HG02571 (cell line): ENCODE measurements around the gene SLC26A6.

ENCODE experiments used
- ATAC-seq: cut with Tn5 transposase; IDR thresholded peaks from one replicate; pipeline ENCODE4 v1.9.1; 2021; ENCODE audit warnings: mild to moderate bottlenecking, moderate library complexity; ENCODE audit not compliant: unreplicated experiment

Gene SLC26A6, protein sequence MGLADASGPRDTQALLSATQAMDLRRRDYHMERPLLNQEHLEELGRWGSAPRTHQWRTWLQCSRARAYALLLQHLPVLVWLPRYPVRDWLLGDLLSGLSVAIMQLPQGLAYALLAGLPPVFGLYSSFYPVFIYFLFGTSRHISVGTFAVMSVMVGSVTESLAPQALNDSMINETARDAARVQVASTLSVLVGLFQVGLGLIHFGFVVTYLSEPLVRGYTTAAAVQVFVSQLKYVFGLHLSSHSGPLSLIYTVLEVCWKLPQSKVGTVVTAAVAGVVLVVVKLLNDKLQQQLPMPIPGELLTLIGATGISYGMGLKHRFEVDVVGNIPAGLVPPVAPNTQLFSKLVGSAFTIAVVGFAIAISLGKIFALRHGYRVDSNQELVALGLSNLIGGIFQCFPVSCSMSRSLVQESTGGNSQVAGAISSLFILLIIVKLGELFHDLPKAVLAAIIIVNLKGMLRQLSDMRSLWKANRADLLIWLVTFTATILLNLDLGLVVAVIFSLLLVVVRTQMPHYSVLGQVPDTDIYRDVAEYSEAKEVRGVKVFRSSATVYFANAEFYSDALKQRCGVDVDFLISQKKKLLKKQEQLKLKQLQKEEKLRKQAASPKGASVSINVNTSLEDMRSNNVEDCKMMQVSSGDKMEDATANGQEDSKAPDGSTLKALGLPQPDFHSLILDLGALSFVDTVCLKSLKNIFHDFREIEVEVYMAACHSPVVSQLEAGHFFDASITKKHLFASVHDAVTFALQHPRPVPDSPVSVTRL

GRCh38 chr3:48635222-48636021 is at the start of gene SLC26A6:
Gene SLC26A6 (minus strand): TSS chr3:48635461. CDS start chr3:48635393, 68 bp downstream.
- ATAC-seq = peak; percentile 93

- no peak for ATAC-seq
Observed at GRCh38 chr3:48684480-48685143, 49.4 kb upstream of the SLC26A6 start.

DNA sequence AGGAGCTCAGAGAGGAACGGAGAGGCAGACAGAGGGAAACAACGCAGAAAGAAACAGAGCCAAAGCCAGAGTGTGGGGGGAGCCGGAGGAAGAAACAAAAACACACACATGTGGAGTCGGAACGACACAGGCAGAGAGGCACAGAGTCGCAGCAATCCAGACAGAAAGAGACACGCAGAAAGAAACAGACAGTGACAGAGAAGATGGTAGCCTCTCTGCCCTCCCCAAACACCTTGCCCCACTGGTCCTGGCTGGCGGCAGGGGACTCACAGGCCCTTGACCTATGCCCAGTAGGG is 48.7 kb upstream of the SLC26A6 start:
- ATAC-seq = no peak

DNA sequence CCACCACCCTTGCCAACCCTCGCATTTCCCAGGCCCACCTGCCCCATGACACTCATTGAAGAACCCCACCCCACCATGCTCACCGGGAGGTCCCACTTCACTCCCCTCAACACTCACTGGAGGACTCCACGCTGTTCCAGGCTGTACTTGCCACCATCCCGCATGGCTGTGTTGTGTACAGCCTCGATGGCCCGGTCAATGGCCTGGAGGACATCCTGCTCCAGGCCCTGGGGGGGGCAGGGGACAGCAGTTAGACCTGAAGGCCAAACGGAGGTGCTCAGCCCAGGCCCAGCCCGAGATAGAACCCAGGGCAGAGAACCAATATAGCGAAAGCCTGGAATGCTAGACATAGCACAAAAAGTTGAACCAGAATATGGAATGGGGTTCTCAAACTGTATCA is 47.5 kb upstream of the SLC26A6 start:
- no peak for ATAC-seq

GRCh38 chr3:48681974-48682610 is 46.8 kb upstream of the SLC26A6 start:
- ATAC-seq = no peak

GRCh38 chr3:48681541-48681880 is 46.2 kb upstream of the SLC26A6 start:
- no peak for ATAC-seq

GRCh38 chr3:48680811-48681540 is 45.7 kb upstream of the SLC26A6 start:
- ATAC-seq = no peak

DNA sequence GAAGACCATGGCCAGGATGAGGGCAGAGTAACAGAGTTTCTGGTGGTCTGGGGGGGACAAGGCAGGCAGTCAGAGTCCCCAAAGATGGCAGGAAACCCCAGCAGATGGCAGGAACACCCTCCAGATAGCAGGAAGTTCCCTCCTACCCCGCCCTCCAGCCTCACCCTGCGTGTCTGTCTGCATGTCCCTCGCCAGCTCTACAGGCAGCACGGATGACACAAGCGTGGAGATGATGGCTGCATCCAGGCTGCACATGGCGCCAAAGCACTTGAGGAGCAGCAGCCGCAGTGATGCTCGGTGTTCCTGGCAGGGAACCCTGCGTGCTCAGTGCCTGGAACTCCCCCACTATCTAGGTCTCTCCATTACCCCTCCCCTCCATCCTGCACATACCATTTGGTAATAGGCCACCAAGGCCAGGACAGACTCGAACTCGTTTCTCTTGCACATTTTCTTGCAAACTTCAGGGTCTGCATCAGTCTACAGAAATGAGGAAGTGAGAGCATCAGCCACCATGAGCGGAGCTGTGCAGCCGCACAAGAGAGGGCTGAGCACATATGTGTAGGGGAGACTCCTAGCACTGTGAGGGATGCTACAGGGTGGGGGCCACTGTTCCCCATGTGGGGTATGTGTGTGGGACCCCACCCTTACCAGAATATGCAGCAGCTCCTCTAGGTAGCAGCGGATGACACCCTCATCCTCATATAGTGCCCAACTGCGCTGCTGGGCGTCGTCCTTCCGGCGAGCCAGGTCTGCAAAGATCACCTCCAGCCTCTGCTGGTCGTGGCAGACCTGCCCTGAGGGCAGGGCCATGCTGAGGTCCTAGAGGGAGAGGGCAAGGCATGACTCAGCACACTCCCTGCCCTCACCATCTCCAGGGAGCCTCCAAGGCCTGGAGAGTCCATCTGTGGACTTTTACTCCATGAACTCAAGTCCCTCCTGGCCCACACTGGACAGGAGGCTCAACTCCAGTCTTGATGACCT is 44.4 kb upstream of the SLC26A6 start:
- no peak for ATAC-seq

- no peak for ATAC-seq
Observed at GRCh38 chr3:48678566-48679380, 43.5 kb upstream of the SLC26A6 start.

GRCh38 chr3:48678056-48678455 is 42.8 kb upstream of the SLC26A6 start:
- no peak for ATAC-seq

GRCh38 chr3:48674505-48674904 is 39.2 kb upstream of the SLC26A6 start:
- ATAC-seq = no peak

GRCh38 chr3:48672522-48672921 is 37.3 kb upstream of the SLC26A6 start:
- no peak for ATAC-seq

DNA sequence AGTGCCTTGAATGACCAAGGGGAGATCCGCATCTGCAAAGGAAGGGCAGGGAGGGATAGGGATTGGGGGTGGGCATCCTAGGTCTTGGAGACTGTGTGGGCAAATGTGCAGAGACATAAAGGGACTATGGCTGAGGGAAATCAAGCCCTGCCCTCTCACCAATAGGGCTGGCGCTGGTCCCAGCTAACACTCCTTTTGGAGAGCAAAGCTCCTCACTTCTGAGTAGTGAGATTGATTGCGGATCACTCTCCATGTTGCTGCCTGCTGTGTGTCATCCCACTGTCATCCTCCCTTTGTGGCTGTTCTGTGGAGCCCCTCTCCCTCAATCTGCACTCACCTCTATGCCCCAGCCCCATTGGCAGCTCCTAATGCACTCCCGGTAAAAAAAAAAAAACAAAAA is 29.7 kb upstream of the SLC26A6 start:
- no peak for ATAC-seq

- no peak for ATAC-seq
Observed at GRCh38 chr3:48664313-48664644, 29.0 kb upstream of the SLC26A6 start.

- peak; percentile 82 for ATAC-seq
Observed at GRCh38 chr3:48663489-48664312, 28.4 kb upstream of the SLC26A6 start.

DNA sequence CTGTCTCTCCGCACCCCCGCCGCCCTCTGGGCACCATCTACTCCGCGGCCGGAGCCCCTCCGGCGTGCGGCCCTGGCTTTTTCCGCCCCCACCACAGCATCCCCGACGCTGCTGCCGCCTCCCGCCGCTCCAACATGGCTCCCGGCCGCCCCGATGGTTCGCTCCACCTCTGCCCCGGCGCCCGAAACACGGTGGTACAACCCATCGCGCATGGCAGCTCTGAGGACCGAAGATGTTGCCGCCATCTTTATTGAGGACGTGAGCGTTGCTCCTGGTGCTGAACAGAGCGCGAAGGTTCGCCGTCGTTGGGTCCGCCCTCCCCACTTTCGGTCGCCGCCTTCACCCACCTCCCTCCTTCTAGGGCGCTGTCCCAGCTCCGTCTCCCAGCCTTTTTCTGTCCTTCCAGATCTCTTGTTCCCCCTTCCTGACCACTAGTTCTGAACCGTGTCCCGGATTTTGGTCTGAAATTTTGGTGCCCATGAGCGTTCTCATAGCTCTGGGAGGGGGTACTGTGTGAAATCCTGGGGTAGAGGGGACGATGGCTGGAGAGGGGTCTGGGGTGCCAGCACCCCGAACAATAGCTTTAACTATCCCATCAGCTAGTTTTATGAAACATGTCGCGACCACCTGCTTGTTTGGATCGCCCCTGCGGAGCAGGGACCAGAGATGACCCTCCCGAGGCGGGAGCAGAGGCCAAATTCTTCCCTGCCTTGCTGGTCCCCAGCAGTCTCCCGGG is 27.7 kb upstream of the SLC26A6 start, which contains the start of gene CELSR3:
CELSR3 (minus strand) TSS at position 134 of the 736 bp plus-strand sequence. CDS start 252 bp downstream, outside the sequence.
- no peak for ATAC-seq
